SK-N-SH (cell line): ENCODE results near the gene IGHMBP2. TPM values are rescaled to one million over a fixed set of nuclear protein-coding genes. Genes with fewer than 3 reads are reported as not detected.

Source experiments
- CTCF ChIA-PET: fragments of 300-600, 350-600 bp; formaldehyde crosslinking; extraction: SDS; loops from one replicate; lab custom pipeline; 2021; lab: Yijun Ruan, JAX
- POLR2A ChIA-PET: fragments of 350-600 bp; sonication (Branson Sonifier 250); formaldehyde crosslinking; extraction: SDS; loops from one replicate; lab custom pipeline; 2020; ENCODE audit warnings: antibody characterized with exemption, inconsistent platforms; lab: Yijun Ruan, JAX
- DNase-seq: peaks from one replicate; pipeline ENCODE4 v3.0.0; 2012
- H2AFZ ChIP-seq: fragments of 200-600 bp; sonication (generic); 2 replicates; pipeline ENCODE4 v1.8.1; 2016; ENCODE audit warnings: antibody characterized with exemption, mild to moderate bottlenecking, low read depth
- H3F3A ChIP-seq: fragments of 200-600 bp; sonication (generic); replicated peaks from 2 replicates; pipeline ENCODE3; 2016; ENCODE audit warnings: antibody characterized with exemption, mild to moderate bottlenecking; ENCODE audit not compliant: insufficient read depth
- H3K27ac ChIP-seq, 2 experiments: fragments of 200-500 bp in 1 of 2; fragments of 200-600 bp in 1 of 2; sonication (Bioruptor generic) in 1 of 2; sonication (generic), shearing (Covaris generic) in 1 of 2; 2 replicates each; pipeline versions ENCODE4 v1.5.1 to v1.6.1; 2014 to 2016; ENCODE audit warnings: low read depth in 2 of 2, inconsistent platforms in 1 of 2, low read length in 1 of 2, mild to moderate bottlenecking in 1 of 2, mixed read lengths in 1 of 2
- H3K27me3 ChIP-seq: fragments of 200-600 bp; sonication (generic), shearing (Covaris generic); 2 replicates; pipeline ENCODE4 v1.6.1; 2016; ENCODE audit warnings: mixed run types; ENCODE audit not compliant: insufficient read depth
- H3K36me3 ChIP-seq, 2 experiments: fragments of 200-500 bp in 1 of 2; fragments of 200-600 bp in 1 of 2; sonication (Bioruptor generic) in 1 of 2; sonication (generic) in 1 of 2; replicated peaks in 1 of 2; 2 replicates each; pipeline versions ENCODE3 to v1.5.1; 2014 to 2016; ENCODE audit warnings: low read length in 1 of 2, mild to moderate bottlenecking in 1 of 2; ENCODE audit not compliant: insufficient read depth in 2 of 2, control insufficient read depth in 1 of 2
- H3K4me1 ChIP-seq, 2 experiments: fragments of 200-500 bp in 1 of 2; fragments of 200-600 bp in 1 of 2; sonication (Bioruptor generic) in 1 of 2; sonication (generic), shearing (Covaris generic) in 1 of 2; 2 replicates each; pipeline versions ENCODE4 v1.5.1 to v1.6.1; 2014 to 2016; ENCODE audit warnings: low read depth in 1 of 2, low read length in 1 of 2, mixed run types in 1 of 2; ENCODE audit not compliant: insufficient read depth in 2 of 2, control insufficient read depth in 1 of 2
- H3K4me2 ChIP-seq: fragments of 200-600 bp; sonication (generic), shearing (Covaris generic); 2 replicates; pipeline ENCODE4 v1.6.1; 2017; ENCODE audit warnings: mixed run types
- H3K4me3 ChIP-seq, 2 experiments: fragments of 200-500 bp in 1 of 2; fragments of 200-600 bp in 1 of 2; sonication (Bioruptor generic) in 1 of 2; sonication (generic), shearing (Covaris generic) in 1 of 2; 2 replicates each; pipeline versions ENCODE4 v1.5.1 to v1.8.1; 2014 to 2016; ENCODE audit warnings: low read depth in 2 of 2, inconsistent platforms in 1 of 2, low read length in 1 of 2, mild to moderate bottlenecking in 1 of 2, mixed read lengths in 1 of 2, moderate library complexity in 1 of 2
- H3K79me2 ChIP-seq: fragments of 200-600 bp; sonication (generic); 2 replicates; pipeline ENCODE4 v1.8.1; 2017; ENCODE audit warnings: mild to moderate bottlenecking; ENCODE audit not compliant: insufficient read depth
- H3K9ac ChIP-seq: fragments of 200-600 bp; sonication (generic); 2 replicates; pipeline ENCODE4 v1.6.1; 2017; ENCODE audit warnings: mixed run types
- H3K9me2 ChIP-seq: fragments of 200-600 bp; sonication (generic); 2 replicates; pipeline ENCODE4 v1.6.1; 2017; ENCODE audit warnings: mixed run types
- H3K9me3 ChIP-seq: fragments of 200-600 bp; sonication (generic); 2 replicates; pipeline ENCODE4 v1.6.1; 2017; ENCODE audit warnings: mixed run types, mild to moderate bottlenecking, moderate library complexity
- H4K20me1 ChIP-seq: fragments of 200-600 bp; sonication (generic); 2 replicates; pipeline ENCODE4 v1.6.1; 2017; ENCODE audit warnings: mild to moderate bottlenecking, mixed run types; ENCODE audit not compliant: insufficient read depth
- CHD2 ChIP-seq: fragments of 150-350 bp; IDR thresholded peaks from 2 replicates; pipeline ENCODE4 v1.6.1; 2018; ENCODE audit warnings: low read length; ENCODE audit not compliant: partially characterized antibody
- CTCF ChIP-seq: fragments of 200-600 bp; sonication (generic); IDR thresholded peaks from 2 replicates; pipeline ENCODE4 v1.6.1; 2017; ENCODE audit warnings: antibody characterized with exemption, mild to moderate bottlenecking, moderate library complexity
- FOSL2 ChIP-seq: IDR thresholded peaks from 2 replicates; pipeline ENCODE4 v1.4.0; 2012; ENCODE audit warnings: low read depth, mild to moderate bottlenecking, moderate library complexity, borderline replicate concordance
- FOXJ3 ChIP-seq: sonication (generic); formaldehyde crosslinking; IDR thresholded peaks from 2 replicates; pipeline ENCODE4 v1.5.1; 2020; ENCODE audit warnings: mild to moderate bottlenecking, missing genetic modification reagents
- FOXM1 ChIP-seq: IDR thresholded peaks from 2 replicates; pipeline ENCODE4 v1.4.0; 2012; ENCODE audit warnings: low read depth, mild to moderate bottlenecking
- GABPA ChIP-seq: IDR thresholded peaks from 2 replicates; pipeline ENCODE4 v1.4.0; 2012; ENCODE audit warnings: low read depth, mild to moderate bottlenecking
- IRF3 ChIP-seq: fragments of 150-350 bp; IDR thresholded peaks from 2 replicates; pipeline ENCODE4 v1.6.1; 2016; ENCODE audit warnings: mild to moderate bottlenecking, low read depth, low read length
- JUND ChIP-seq: IDR thresholded peaks from 2 replicates; pipeline ENCODE4 v1.4.0; 2012
- MEF2A ChIP-seq: IDR thresholded peaks from 2 replicates; pipeline ENCODE4 v1.4.0; 2012; ENCODE audit warnings: low read depth, borderline replicate concordance
- MXI1 ChIP-seq: IDR thresholded peaks from 2 replicates; pipeline ENCODE4 v1.6.1; 2012; ENCODE audit warnings: mild to moderate bottlenecking, low read depth, low read length, improper control_type of control experiment
- NFIC ChIP-seq: IDR thresholded peaks from 2 replicates; pipeline ENCODE4 v1.4.0; 2012; ENCODE audit warnings: borderline replicate concordance
- PBX3 ChIP-seq: IDR thresholded peaks from 2 replicates; pipeline ENCODE4; 2012
- POLR2AphosphoS5 ChIP-seq: IDR thresholded peaks from 2 replicates; pipeline ENCODE4 v1.6.1; 2012; ENCODE audit warnings: low read depth, low read length
- RAD21 ChIP-seq: IDR thresholded peaks from 2 replicates; pipeline ENCODE4 v1.6.1; 2012; ENCODE audit warnings: mild to moderate bottlenecking, low read length
- RFX5 ChIP-seq: IDR thresholded peaks from 2 replicates; pipeline ENCODE4 v1.6.1; 2012; ENCODE audit warnings: mild to moderate bottlenecking, improper control_type of control experiment, low read length
- RXRA ChIP-seq: IDR thresholded peaks from 2 replicates; pipeline ENCODE4 v1.4.0; 2012; ENCODE audit warnings: low read depth, mild to moderate bottlenecking, borderline replicate concordance
- SMC3 ChIP-seq: IDR thresholded peaks from 2 replicates; pipeline ENCODE4 v1.6.1; 2012; ENCODE audit warnings: low read depth, low read length, improper control_type of control experiment
- TEAD4 ChIP-seq: IDR thresholded peaks from 2 replicates; pipeline ENCODE4 v1.4.0; 2012; ENCODE audit warnings: mild to moderate bottlenecking, borderline replicate concordance; ENCODE audit not compliant: insufficient read depth
- USF2 ChIP-seq: fragments of 150-350 bp; IDR thresholded peaks from 2 replicates; pipeline ENCODE4 v1.6.1; 2017; ENCODE audit warnings: antibody characterized with exemption, low read length, low read depth, borderline replicate concordance
- YY1 ChIP-seq: IDR thresholded peaks from 2 replicates; pipeline ENCODE4 v1.4.0; 2012; ENCODE audit warnings: low read depth, mild to moderate bottlenecking
- WGBS: methylation state at CpG from one replicate; pipeline ENCODE4 v1.1.6; 2017; ENCODE audit warnings: low lambda C conversion rate; 5-methylcytosine and 5-hydroxymethylcytosine counted together
- polyA plus RNA-seq, 3 experiments: library from polyadenylated mRNA; depleted of rRNA; stranded (reverse); fragments of >200 nt; gene quantifications; 2 replicates each; pipeline ENCODE4 v1.2.3, GENCODE V29; 2012

Gene IGHMBP2
- polyA plus RNA-seq, 1 of the 3 experiments (the other 2 are of a cell fraction) = 9.0 TPM

- POLR2A ChIA-PET = no interaction called here
- no peaks in the 10 kb centered on the region for H3K79me2 ChIP-seq
- no peak overlapping the region for H3K4me2 ChIP-seq
- H3K9me3 ChIP-seq = no peaks in the 10 kb centered on the region
- H3K9me2 ChIP-seq = no peaks in the 10 kb centered on the region
- 68% methylated on average over 8 of the region's 8 CpGs for whole genome bisulfite sequencing
- H3K27me3 ChIP-seq = no peaks in the 10 kb centered on the region
- no peaks in the 10 kb centered on the region for H3K36me3 ChIP-seq
- no peak for TF ChIP-seq JUND
- no peak for TF ChIP-seq RFX5
- TF ChIP-seq MXI1 = no peak
- no peak for TF ChIP-seq POLR2AphosphoS5
- TF ChIP-seq MEF2A = no peak
- TF ChIP-seq TEAD4 = no peak
- TF ChIP-seq RXRA = no peak
- no peak for TF ChIP-seq CHD2
- no peak for TF ChIP-seq FOXJ3
- TF ChIP-seq NFIC = no peak
- no peak for TF ChIP-seq YY1
- no peak for TF ChIP-seq FOSL2
- no peak for TF ChIP-seq IRF3
- TF ChIP-seq, all 33 proteins: peak for 0
- Histone ChIP-seq H3K4me1 (peaks cover 0 to 9% of the 10 kb centered on the region in 2 experiments; a peak in 1 of 4 replicates), H3F3A (no peaks in the 10 kb centered on the region), H4K20me1 (no peaks in the 10 kb centered on the region), H3K4me3 (no peak overlapping the region), H3K27ac (no peak overlapping the region), H3K9ac (no peak overlapping the region), H2AFZ (no peak overlapping the region)
- DNase-seq = peak; percentile 43
- CTCF ChIA-PET = no interaction called here
These were observed 57.6 kb downstream of the IGHMBP2 start for GRCh38 chr11:68961245-68961644.

GRCh38 chr11:68962527-68963250 is 59.0 kb downstream of the IGHMBP2 start:
- Histone ChIP-seq H3K27ac (no peak overlapping the region), H3K9ac (no peak overlapping the region), H4K20me1 (no peaks in the 10 kb centered on the region), H3K36me3 (no peaks in the 10 kb centered on the region), H3K4me2 (no peak overlapping the region), H3K9me2 (no peaks in the 10 kb centered on the region), H3K27me3 (no peaks in the 10 kb centered on the region), H3K4me1 (peaks cover 0 to 9% of the 10 kb centered on the region in 2 experiments; a peak in 1 of 4 replicates), H2AFZ (no peak overlapping the region), H3K9me3 (no peaks in the 10 kb centered on the region), H3K4me3 (no peak overlapping the region), H3K79me2 (no peaks in the 10 kb centered on the region), H3F3A (no peaks in the 10 kb centered on the region)
- no peak for DNase-seq
- WGBS = 81% methylated on average over 16 of the region's 16 CpGs
- CTCF ChIA-PET = interaction anchor here (1.3 kb wide), 1 partner anchor 82 kb away, joined by 3 read pairs; no protein-coding TSS in a partner anchor
- POLR2A ChIA-PET = no interaction called here
- TF ChIP-seq CTCF = peak; percentile 12; the same call in 1 of the 2 replicates
- TF ChIP-seq RAD21 = peak; percentile 40
- no peak for TF ChIP-seq MEF2A
- TF ChIP-seq GABPA = no peak
- TF ChIP-seq USF2 = no peak
- TF ChIP-seq SMC3 = peak; percentile 10; the same call in 1 of the 2 replicates
- TF ChIP-seq RXRA = no peak
- TF ChIP-seq FOXM1 = no peak
- TF ChIP-seq PBX3 = no peak
